GM12892 (cell line): Measurements from ENCODE around the gene DAZAP1.

Experiments used
- POLR2A ChIP-seq: IDR thresholded peaks from 2 replicates; pipeline ENCODE4 v1.6.1; 2011; ENCODE audit warnings: low read depth, low read length, control low read depth
- POLR2AphosphoS5 ChIP-seq: IDR thresholded peaks from 2 replicates; pipeline ENCODE4 v1.6.1; 2011; ENCODE audit warnings: low read depth, low read length, control low read depth

DNA sequence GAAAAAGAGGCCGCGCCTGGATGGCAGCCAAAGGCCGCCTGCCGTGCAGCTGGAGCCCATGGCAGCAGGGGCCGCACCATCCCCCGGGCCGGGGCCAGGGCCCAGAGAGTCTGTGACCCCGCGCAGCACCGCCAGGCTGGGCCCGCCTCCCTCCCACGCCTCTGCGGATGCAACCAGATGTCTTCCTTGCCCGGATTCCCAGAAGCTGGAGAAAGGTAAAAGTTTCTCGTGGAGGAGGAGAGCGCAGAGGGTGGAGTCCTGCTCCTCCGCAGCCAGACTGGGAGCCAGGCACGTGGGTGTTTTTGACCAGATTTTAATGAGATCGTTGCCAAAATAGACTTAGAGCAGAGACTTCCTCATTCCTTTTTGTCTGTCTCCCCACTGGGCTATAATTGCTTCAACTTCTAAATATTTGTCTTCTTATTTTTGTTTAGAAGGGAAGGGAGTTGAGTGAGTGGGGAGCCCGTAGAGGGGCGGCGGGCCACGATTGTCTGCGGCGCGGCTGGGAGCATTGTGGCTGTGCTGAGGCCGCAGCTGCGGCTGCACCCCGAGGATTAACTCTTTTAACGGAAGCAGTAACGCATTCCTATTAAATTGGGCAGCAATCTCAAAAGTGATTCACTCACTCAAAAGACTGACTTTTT lies 46.4 kb upstream of the DAZAP1 start:
- TF ChIP-seq POLR2A (no peak), POLR2AphosphoS5 (no peak)
